HEK293 (cell line): ENCODE results near the gene ITGAX.

Source experiments
- BCL11A ChIP-seq: fragments of 450-650 bp; formaldehyde crosslinking; IDR thresholded peaks from 2 replicates; pipeline ENCODE4 v1.5.1; 2016; ENCODE audit warnings: low read depth, missing biosample characterization, missing genetic modification characterization
- FEZF1 ChIP-seq: fragments of 450-650 bp; formaldehyde crosslinking; IDR thresholded peaks from 2 replicates; pipeline ENCODE4 v1.5.1; 2016; ENCODE audit warnings: missing biosample characterization, missing genetic modification characterization
- GLI2 ChIP-seq: fragments of 450-650 bp; formaldehyde crosslinking; IDR thresholded peaks from 2 replicates; pipeline ENCODE4; 2017; ENCODE audit warnings: missing biosample characterization, missing genetic modification characterization, low read depth, borderline replicate concordance
- GLI4 ChIP-seq: fragments of 450-650 bp; formaldehyde crosslinking; IDR thresholded peaks from 2 replicates; pipeline ENCODE4 v1.5.1; 2016; ENCODE audit warnings: missing biosample characterization, missing genetic modification characterization
- HOXC10 ChIP-seq: sonication (generic); formaldehyde crosslinking; IDR thresholded peaks from 2 replicates; pipeline ENCODE4 v1.8.1; 2023; ENCODE audit warnings: mild to moderate bottlenecking, missing genetic modification reagents
- KLF1 ChIP-seq: fragments of 450-650 bp; formaldehyde crosslinking; IDR thresholded peaks from 2 replicates; pipeline ENCODE4 v1.5.1; 2016; ENCODE audit warnings: missing biosample characterization, missing genetic modification characterization
- RBAK ChIP-seq: fragments of 450-650 bp; formaldehyde crosslinking; IDR thresholded peaks from 2 replicates; pipeline ENCODE4 v1.5.1; 2016; ENCODE audit warnings: missing biosample characterization, missing genetic modification characterization
- SETDB1 ChIP-seq: IDR thresholded peaks from one replicate; pipeline ENCODE4 v1.6.1; 2017; ENCODE audit warnings: mild to moderate bottlenecking, low read length, moderate library complexity, mixed read lengths; ENCODE audit not compliant: insufficient read length
- TRIM28 ChIP-seq: IDR thresholded peaks from 2 replicates; pipeline ENCODE4 v1.6.1; 2011; ENCODE audit warnings: low read length, control low read depth, borderline replicate concordance
- WT1 ChIP-seq: fragments of 450-650 bp; formaldehyde crosslinking; IDR thresholded peaks from 2 replicates; pipeline ENCODE4 v1.5.1; 2016; ENCODE audit warnings: missing biosample characterization, missing genetic modification characterization
- ZEB2 ChIP-seq: fragments of 450-650 bp; formaldehyde crosslinking; IDR thresholded peaks from 2 replicates; pipeline ENCODE4 v1.5.1; 2016; ENCODE audit warnings: missing biosample characterization, missing genetic modification characterization
- ZFP41 ChIP-seq: fragments of 450-650 bp; formaldehyde crosslinking; IDR thresholded peaks from 2 replicates; pipeline ENCODE4 v1.5.1; 2016; ENCODE audit warnings: missing biosample characterization, missing genetic modification characterization, borderline replicate concordance
- ZNF211 ChIP-seq: fragments of 450-650 bp; formaldehyde crosslinking; IDR thresholded peaks from 2 replicates; pipeline ENCODE4 v1.5.1; 2016; ENCODE audit warnings: low read depth, missing biosample characterization, missing genetic modification characterization
- ZNF560 ChIP-seq: fragments of 450-650 bp; formaldehyde crosslinking; IDR thresholded peaks from 2 replicates; pipeline ENCODE4 v1.5.1; 2017; ENCODE audit warnings: missing biosample characterization, missing genetic modification characterization, borderline replicate concordance
- ZNF670 ChIP-seq: fragments of 450-650 bp; formaldehyde crosslinking; IDR thresholded peaks from 2 replicates; pipeline ENCODE4 v1.5.1; 2016; ENCODE audit warnings: missing biosample characterization, missing genetic modification characterization, low read depth
- ZNF776 ChIP-seq: fragments of 450-650 bp; formaldehyde crosslinking; IDR thresholded peaks from 2 replicates; pipeline ENCODE4 v1.5.0; 2017; ENCODE audit warnings: missing biosample characterization, missing genetic modification characterization, borderline replicate concordance
- TF ChIP-seq, protein P1 (sequence below): fragments of 450-650 bp; formaldehyde crosslinking; conservative IDR thresholded peaks from 2 replicates; pipeline ENCODE4 v1.5.1; 2016; ENCODE audit warnings: low read depth, missing biosample characterization, missing genetic modification characterization
- TF ChIP-seq, protein P2 (sequence below): fragments of 450-650 bp; formaldehyde crosslinking; IDR thresholded peaks from 2 replicates; pipeline ENCODE4 v1.5.1; 2017; ENCODE audit warnings: missing biosample characterization, missing genetic modification characterization
- TF ChIP-seq, protein P3 (sequence below): fragments of 450-650 bp; formaldehyde crosslinking; IDR thresholded peaks from 2 replicates; pipeline ENCODE4 v1.5.1; 2016; ENCODE audit warnings: missing biosample characterization, missing genetic modification characterization
- TF ChIP-seq, protein P4 (sequence below): fragments of 450-650 bp; formaldehyde crosslinking; IDR thresholded peaks from 2 replicates; pipeline ENCODE4 v1.5.1; 2016; ENCODE audit warnings: missing biosample characterization, missing genetic modification characterization
- TF ChIP-seq, protein P5 (sequence below): fragments of 450-650 bp; formaldehyde crosslinking; IDR thresholded peaks from 2 replicates; pipeline ENCODE4 v1.5.1; 2016; ENCODE audit warnings: missing biosample characterization, missing genetic modification characterization
- TF ChIP-seq, protein P6 (sequence below): fragments of 450-650 bp; formaldehyde crosslinking; IDR thresholded peaks from 2 replicates; pipeline ENCODE4 v1.5.0; 2017; ENCODE audit warnings: missing biosample characterization, missing genetic modification characterization, borderline replicate concordance
- TF ChIP-seq, protein P7 (sequence below): fragments of 450-650 bp; formaldehyde crosslinking; IDR thresholded peaks from 2 replicates; pipeline ENCODE4 v1.5.1; 2016; ENCODE audit warnings: missing biosample characterization, missing genetic modification characterization

ITGAX gene

DNA sequence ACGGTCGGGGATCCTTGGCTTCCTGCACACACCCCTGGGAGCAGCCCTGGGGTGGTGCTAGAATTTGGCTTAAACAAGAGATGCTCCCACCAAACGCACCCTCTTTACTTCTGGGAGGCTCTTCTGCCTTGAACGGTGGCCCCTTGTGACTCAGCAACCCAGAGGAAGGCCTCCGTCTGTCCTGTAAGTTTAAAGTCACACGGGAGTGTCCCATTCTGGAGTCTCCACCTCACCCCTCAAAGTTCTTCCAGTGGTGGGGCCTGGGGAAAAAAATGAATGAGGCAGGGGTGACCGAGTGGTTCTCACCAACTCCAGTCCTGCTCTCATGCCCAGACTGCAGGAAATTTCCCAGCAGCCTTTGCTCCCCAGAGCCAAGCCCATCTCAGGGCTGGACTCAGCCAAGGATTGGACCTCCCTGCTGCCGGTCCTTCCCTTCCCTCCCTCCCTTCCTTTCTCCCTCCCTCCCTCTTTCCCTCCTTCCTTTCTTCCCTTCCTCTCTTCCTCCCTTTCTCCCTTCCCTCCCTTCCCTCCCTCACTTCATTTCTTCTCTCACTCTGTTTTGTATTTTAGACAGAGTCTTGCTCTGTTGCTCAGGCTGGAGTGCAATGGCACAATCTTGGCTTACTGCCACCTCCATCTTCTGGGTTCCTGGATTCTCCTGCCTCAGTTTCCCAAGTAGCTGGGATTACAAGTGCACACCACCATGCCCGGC, 49.5 kb downstream of the ITGAX start (continued):
- TF ChIP-seq, protein P1, sequence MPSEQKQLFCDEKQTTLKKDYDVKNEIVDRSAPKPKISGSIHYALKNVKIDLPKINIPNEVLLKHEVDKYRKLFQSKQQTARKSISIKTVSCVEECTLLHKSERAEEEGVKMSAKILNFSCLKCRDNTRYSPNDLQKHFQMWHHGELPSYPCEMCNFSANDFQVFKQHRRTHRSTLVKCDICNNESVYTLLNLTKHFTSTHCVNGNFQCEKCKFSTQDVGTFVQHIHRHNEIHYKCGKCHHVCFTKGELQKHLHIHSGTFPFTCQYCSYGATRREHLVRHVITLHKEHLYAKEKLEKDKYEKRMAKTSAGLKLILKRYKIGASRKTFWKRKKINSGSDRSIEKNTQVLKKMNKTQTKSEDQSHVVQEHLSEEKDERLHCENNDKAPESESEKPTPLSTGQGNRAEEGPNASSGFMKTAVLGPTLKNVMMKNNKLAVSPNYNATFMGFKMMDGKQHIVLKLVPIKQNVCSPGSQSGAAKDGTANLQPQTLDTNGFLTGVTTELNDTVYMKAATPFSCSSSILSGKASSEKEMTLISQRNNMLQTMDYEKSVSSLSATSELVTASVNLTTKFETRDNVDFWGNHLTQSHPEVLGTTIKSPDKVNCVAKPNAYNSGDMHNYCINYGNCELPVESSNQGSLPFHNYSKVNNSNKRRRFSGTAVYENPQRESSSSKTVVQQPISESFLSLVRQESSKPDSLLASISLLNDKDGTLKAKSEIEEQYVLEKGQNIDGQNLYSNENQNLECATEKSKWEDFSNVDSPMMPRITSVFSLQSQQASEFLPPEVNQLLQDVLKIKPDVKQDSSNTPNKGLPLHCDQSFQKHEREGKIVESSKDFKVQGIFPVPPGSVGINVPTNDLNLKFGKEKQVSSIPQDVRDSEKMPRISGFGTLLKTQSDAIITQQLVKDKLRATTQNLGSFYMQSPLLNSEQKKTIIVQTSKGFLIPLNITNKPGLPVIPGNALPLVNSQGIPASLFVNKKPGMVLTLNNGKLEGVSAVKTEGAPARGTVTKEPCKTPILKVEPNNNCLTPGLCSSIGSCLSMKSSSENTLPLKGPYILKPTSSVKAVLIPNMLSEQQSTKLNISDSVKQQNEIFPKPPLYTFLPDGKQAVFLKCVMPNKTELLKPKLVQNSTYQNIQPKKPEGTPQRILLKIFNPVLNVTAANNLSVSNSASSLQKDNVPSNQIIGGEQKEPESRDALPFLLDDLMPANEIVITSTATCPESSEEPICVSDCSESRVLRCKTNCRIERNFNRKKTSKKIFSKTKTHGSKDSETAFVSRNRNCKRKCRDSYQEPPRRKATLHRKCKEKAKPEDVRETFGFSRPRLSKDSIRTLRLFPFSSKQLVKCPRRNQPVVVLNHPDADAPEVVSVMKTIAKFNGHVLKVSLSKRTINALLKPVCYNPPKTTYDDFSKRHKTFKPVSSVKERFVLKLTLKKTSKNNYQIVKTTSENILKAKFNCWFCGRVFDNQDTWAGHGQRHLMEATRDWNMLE (tag by site-specific recombination), result peak; percentile 93
- TF ChIP-seq GLI2 (tag by site-specific recombination) (no peak), ZNF670 (tag by site-specific recombination) (no peak), GLI4 (tag by site-specific recombination) (no peak), ZNF776 (tag by site-specific recombination) (no peak), BCL11A (tag by site-specific recombination) (no peak), ZFP41 (tag by site-specific recombination) (no peak), ZNF211 (tag by site-specific recombination) (no peak), TRIM28 (no peak), RBAK (no peak), WT1 (peak; percentile 65; the same call in 1 of the 2 replicates), ZEB2 (tag by site-specific recombination) (no peak), KLF1 (tag by site-specific recombination) (no peak), SETDB1 (no peak), HOXC10 (CRISPR knock-in tag) (no peak), FEZF1 (tag by site-specific recombination) (no peak), ZNF560 (tag by site-specific recombination) (no peak)
- TF ChIP-seq, protein P2, sequence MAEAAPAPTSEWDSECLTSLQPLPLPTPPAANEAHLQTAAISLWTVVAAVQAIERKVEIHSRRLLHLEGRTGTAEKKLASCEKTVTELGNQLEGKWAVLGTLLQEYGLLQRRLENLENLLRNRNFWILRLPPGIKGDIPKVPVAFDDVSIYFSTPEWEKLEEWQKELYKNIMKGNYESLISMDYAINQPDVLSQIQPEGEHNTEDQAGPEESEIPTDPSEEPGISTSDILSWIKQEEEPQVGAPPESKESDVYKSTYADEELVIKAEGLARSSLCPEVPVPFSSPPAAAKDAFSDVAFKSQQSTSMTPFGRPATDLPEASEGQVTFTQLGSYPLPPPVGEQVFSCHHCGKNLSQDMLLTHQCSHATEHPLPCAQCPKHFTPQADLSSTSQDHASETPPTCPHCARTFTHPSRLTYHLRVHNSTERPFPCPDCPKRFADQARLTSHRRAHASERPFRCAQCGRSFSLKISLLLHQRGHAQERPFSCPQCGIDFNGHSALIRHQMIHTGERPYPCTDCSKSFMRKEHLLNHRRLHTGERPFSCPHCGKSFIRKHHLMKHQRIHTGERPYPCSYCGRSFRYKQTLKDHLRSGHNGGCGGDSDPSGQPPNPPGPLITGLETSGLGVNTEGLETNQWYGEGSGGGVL, result peak; percentile 95
- TF ChIP-seq, protein P3, sequence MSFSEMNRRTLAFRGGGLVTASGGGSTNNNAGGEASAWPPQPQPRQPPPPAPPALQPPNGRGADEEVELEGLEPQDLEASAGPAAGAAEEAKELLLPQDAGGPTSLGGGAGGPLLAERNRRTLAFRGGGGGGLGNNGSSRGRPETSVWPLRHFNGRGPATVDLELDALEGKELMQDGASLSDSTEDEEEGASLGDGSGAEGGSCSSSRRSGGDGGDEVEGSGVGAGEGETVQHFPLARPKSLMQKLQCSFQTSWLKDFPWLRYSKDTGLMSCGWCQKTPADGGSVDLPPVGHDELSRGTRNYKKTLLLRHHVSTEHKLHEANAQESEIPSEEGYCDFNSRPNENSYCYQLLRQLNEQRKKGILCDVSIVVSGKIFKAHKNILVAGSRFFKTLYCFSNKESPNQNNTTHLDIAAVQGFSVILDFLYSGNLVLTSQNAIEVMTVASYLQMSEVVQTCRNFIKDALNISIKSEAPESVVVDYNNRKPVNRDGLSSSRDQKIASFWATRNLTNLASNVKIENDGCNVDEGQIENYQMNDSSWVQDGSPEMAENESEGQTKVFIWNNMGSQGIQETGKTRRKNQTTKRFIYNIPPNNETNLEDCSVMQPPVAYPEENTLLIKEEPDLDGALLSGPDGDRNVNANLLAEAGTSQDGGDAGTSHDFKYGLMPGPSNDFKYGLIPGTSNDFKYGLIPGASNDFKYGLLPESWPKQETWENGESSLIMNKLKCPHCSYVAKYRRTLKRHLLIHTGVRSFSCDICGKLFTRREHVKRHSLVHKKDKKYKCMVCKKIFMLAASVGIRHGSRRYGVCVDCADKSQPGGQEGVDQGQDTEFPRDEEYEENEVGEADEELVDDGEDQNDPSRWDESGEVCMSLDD (tag by site-specific recombination), result no peak
- TF ChIP-seq, protein P4, sequence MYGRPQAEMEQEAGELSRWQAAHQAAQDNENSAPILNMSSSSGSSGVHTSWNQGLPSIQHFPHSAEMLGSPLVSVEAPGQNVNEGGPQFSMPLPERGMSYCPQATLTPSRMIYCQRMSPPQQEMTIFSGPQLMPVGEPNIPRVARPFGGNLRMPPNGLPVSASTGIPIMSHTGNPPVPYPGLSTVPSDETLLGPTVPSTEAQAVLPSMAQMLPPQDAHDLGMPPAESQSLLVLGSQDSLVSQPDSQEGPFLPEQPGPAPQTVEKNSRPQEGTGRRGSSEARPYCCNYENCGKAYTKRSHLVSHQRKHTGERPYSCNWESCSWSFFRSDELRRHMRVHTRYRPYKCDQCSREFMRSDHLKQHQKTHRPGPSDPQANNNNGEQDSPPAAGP (tag by site-specific recombination), result no peak; the same call in 1 of the 2 replicates
- TF ChIP-seq, protein P5, sequence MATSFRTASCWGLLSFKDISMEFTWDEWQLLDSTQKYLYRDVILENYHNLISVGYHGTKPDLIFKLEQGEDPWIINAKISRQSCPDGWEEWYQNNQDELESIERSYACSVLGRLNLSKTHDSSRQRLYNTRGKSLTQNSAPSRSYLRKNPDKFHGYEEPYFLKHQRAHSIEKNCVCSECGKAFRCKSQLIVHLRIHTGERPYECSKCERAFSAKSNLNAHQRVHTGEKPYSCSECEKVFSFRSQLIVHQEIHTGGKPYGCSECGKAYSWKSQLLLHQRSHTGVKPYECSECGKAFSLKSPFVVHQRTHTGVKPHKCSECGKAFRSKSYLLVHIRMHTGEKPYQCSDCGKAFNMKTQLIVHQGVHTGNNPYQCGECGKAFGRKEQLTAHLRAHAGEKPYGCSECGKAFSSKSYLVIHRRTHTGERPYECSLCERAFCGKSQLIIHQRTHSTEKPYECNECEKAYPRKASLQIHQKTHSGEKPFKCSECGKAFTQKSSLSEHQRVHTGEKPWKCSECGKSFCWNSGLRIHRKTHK (tag by site-specific recombination), result no peak
- TF ChIP-seq, protein P6, sequence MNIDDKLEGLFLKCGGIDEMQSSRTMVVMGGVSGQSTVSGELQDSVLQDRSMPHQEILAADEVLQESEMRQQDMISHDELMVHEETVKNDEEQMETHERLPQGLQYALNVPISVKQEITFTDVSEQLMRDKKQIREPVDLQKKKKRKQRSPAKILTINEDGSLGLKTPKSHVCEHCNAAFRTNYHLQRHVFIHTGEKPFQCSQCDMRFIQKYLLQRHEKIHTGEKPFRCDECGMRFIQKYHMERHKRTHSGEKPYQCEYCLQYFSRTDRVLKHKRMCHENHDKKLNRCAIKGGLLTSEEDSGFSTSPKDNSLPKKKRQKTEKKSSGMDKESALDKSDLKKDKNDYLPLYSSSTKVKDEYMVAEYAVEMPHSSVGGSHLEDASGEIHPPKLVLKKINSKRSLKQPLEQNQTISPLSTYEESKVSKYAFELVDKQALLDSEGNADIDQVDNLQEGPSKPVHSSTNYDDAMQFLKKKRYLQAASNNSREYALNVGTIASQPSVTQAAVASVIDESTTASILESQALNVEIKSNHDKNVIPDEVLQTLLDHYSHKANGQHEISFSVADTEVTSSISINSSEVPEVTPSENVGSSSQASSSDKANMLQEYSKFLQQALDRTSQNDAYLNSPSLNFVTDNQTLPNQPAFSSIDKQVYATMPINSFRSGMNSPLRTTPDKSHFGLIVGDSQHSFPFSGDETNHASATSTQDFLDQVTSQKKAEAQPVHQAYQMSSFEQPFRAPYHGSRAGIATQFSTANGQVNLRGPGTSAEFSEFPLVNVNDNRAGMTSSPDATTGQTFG (tag by site-specific recombination), result no peak
- TF ChIP-seq, protein P7, sequence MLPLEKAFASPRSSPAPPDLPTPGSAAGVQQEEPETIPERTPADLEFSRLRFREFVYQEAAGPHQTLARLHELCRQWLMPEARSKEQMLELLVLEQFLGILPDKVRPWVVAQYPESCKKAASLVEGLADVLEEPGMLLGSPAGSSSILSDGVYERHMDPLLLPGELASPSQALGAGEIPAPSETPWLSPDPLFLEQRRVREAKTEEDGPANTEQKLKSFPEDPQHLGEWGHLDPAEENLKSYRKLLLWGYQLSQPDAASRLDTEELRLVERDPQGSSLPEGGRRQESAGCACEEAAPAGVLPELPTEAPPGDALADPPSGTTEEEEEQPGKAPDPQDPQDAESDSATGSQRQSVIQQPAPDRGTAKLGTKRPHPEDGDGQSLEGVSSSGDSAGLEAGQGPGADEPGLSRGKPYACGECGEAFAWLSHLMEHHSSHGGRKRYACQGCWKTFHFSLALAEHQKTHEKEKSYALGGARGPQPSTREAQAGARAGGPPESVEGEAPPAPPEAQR (tag by site-specific recombination), result no peak
